Hepatocyte (in vitro differentiated cells): ENCODE data around the gene ACSM3. TPM values are rescaled to one million over a fixed set of nuclear protein-coding genes. Genes with fewer than 3 reads are reported as not detected.

Experiments
- DNase-seq: peaks from one replicate; pipeline ENCODE4 v3.0.0-alpha.2; 2016; ENCODE audit warnings: low spot score
- H2AFZ ChIP-seq: fragments of 200-600 bp; sonication (generic); 2 replicates; pipeline ENCODE4 v1.6.0; 2016; ENCODE audit warnings: antibody characterized with exemption, mild to moderate bottlenecking
- H3K27ac ChIP-seq: fragments of 200-600 bp; sonication (generic); 2 replicates; pipeline ENCODE4 v1.5.1; 2016; ENCODE audit warnings: mild to moderate bottlenecking
- H3K27me3 ChIP-seq: fragments of 200-600 bp; sonication (generic); 2 replicates; pipeline ENCODE4 v1.6.1; 2016
- H3K36me3 ChIP-seq: fragments of 200-600 bp; sonication (generic); replicated peaks from 2 replicates; pipeline ENCODE4 v1.5.1; 2016; ENCODE audit warnings: low read depth; ENCODE audit not compliant: insufficient read depth
- H3K4me1 ChIP-seq: fragments of 200-600 bp; sonication (generic); 2 replicates; pipeline ENCODE4 v1.5.1; 2016; ENCODE audit warnings: mild to moderate bottlenecking, moderate library complexity; ENCODE audit not compliant: insufficient read depth
- H3K4me2 ChIP-seq: fragments of 200-600 bp; sonication (generic); 2 replicates; pipeline ENCODE4 v1.6.0; 2016
- H3K4me3 ChIP-seq: fragments of 200-600 bp; sonication (generic); 2 replicates; pipeline ENCODE4 v1.5.1; 2016; ENCODE audit warnings: mild to moderate bottlenecking
- H3K79me2 ChIP-seq: fragments of 200-600 bp; sonication (generic); 2 replicates; pipeline ENCODE4 v1.6.0; 2017; ENCODE audit warnings: mild to moderate bottlenecking
- H3K9me2 ChIP-seq: fragments of 200-600 bp; sonication (generic); replicated peaks from 2 replicates; pipeline ENCODE4 v1.6.0; 2017; ENCODE audit warnings: mild to moderate bottlenecking; ENCODE audit not compliant: insufficient read depth
- H3K9me3 ChIP-seq: fragments of 200-600 bp; sonication (generic); 2 replicates; pipeline ENCODE4 v1.5.1; 2016; ENCODE audit warnings: low read depth, mild to moderate bottlenecking
- H4K20me1 ChIP-seq: fragments of 200-600 bp; sonication (generic); 2 replicates; pipeline ENCODE4 v1.6.0; 2016; ENCODE audit warnings: mild to moderate bottlenecking; ENCODE audit not compliant: insufficient read depth, poor library complexity, severe bottlenecking
- EZH2 ChIP-seq: fragments of 200-600 bp; sonication (generic); IDR thresholded peaks from 2 replicates; pipeline ENCODE4 v1.6.1; 2016; ENCODE audit warnings: antibody characterized with exemption, mild to moderate bottlenecking, borderline replicate concordance
- EZH2phosphoT487 ChIP-seq: fragments of 200-600 bp; sonication (generic); IDR thresholded peaks from one replicate; pipeline ENCODE4 v1.6.1; 2018; ENCODE audit warnings: antibody characterized with exemption, mild to moderate bottlenecking, low read depth, moderate library complexity; ENCODE audit not compliant: unreplicated experiment, severe bottlenecking
- WGBS: methylation state at CpG from one replicate; pipeline ENCODE4 v1.1.6; 2016; ENCODE audit warnings: low lambda C conversion rate; ENCODE audit errors: missing lambda C conversion rate; 5-methylcytosine and 5-hydroxymethylcytosine counted together
- polyA plus RNA-seq: library from polyadenylated mRNA; unstranded; fragments of >200 nt; fragmentation: Nextera tagmentation; extraction: Ambion mirVana; gene quantifications from 2 replicates; pipeline ENCODE4 v1.2.1, GENCODE V29; 2016
- total RNA-seq: library from RNA; depleted of rRNA; stranded (reverse); fragments of >200 nt; gene quantifications from 2 replicates; pipeline ENCODE4 v1.2.3, GENCODE V29; 2014
- TF ChIP-seq, protein P1 (sequence below): fragments of 200-600 bp; sonication (generic); IDR thresholded peaks from 2 replicates; pipeline ENCODE4 v1.5.1; 2016; ENCODE audit warnings: antibody characterized with exemption, mild to moderate bottlenecking; ENCODE audit not compliant: poor library complexity

Gene ACSM3
- total and polyA plus RNA-seq, 2 experiments from 2014 or later, result 14.5 to 26.5 TPM

DNA sequence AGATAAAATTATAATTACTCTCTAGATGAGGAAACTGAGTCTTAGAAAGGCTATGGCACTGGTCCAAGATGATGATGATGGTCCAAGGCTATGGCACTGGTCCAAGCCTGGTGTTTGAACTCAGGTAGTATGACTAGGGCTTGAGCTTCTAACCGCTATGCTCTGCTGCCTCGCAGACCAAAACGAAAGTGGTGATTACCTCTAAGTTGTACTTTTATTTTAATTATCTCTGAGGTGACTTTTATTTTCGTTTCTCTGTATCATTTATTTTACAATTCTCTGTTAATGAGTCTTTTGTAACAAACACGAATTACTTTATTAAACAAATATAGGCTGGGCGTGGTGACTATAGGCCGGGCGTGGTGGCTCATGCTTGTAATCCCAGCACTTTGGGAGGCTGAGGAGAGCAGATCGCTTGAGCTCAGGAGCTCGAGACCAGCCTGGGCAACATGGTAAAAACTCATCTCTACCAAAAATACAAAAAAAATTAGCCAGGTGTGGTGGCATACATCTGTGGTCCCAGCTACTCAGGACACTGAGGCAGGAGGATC is 48.1 kb downstream of the ACSM3 start:
- no peak overlapping the region for H3K4me2 ChIP-seq
- no peaks in the 10 kb centered on the region for H3K9me3 ChIP-seq
- WGBS, result 94% methylated on average over 10 of the region's 10 CpGs
- DNase-seq, result no peak
- H3K4me1 ChIP-seq, result no peaks in the 10 kb centered on the region
- H3K9me2 ChIP-seq, result no peaks in the 10 kb centered on the region
- no peaks in the 10 kb centered on the region for H4K20me1 ChIP-seq
- H3K36me3 ChIP-seq, result no peaks in the 10 kb centered on the region
- H3K4me3 ChIP-seq, result no peak overlapping the region
- no peak overlapping the region for H3K27ac ChIP-seq
- no peak overlapping the region for H2AFZ ChIP-seq
- H3K79me2 ChIP-seq, result no peaks in the 10 kb centered on the region
- TF ChIP-seq EZH2phosphoT487, result no peak
- TF ChIP-seq, protein P1, sequence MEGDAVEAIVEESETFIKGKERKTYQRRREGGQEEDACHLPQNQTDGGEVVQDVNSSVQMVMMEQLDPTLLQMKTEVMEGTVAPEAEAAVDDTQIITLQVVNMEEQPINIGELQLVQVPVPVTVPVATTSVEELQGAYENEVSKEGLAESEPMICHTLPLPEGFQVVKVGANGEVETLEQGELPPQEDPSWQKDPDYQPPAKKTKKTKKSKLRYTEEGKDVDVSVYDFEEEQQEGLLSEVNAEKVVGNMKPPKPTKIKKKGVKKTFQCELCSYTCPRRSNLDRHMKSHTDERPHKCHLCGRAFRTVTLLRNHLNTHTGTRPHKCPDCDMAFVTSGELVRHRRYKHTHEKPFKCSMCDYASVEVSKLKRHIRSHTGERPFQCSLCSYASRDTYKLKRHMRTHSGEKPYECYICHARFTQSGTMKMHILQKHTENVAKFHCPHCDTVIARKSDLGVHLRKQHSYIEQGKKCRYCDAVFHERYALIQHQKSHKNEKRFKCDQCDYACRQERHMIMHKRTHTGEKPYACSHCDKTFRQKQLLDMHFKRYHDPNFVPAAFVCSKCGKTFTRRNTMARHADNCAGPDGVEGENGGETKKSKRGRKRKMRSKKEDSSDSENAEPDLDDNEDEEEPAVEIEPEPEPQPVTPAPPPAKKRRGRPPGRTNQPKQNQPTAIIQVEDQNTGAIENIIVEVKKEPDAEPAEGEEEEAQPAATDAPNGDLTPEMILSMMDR, result no peak
- TF ChIP-seq EZH2, result no peak
- H3K27me3 ChIP-seq, result no peaks in the 10 kb centered on the region

- no peak overlapping the region for H3K4me2 ChIP-seq
- no peak overlapping the region for H3K4me3 ChIP-seq
- H4K20me1 ChIP-seq, result no peaks in the 10 kb centered on the region
- no peaks in the 10 kb centered on the region for H3K27me3 ChIP-seq
- no peaks in the 10 kb centered on the region for H3K4me1 ChIP-seq
- H3K9me2 ChIP-seq, result no peaks in the 10 kb centered on the region
- H3K9me3 ChIP-seq, result no peaks in the 10 kb centered on the region
- no peak for DNase-seq
- H3K36me3 ChIP-seq, result no peaks in the 10 kb centered on the region
- TF ChIP-seq EZH2phosphoT487, result no peak
- TF ChIP-seq, protein P1, result no peak
- no peak for TF ChIP-seq EZH2
- 84% methylated on average over 2 of the region's 2 CpGs for WGBS
- H3K79me2 ChIP-seq, result no peaks in the 10 kb centered on the region
- H2AFZ ChIP-seq, result no peak overlapping the region
- H3K27ac ChIP-seq, result no peak overlapping the region
Observed at GRCh38 chr16:20812510-20812909, 48.7 kb downstream of the ACSM3 start.

DNA sequence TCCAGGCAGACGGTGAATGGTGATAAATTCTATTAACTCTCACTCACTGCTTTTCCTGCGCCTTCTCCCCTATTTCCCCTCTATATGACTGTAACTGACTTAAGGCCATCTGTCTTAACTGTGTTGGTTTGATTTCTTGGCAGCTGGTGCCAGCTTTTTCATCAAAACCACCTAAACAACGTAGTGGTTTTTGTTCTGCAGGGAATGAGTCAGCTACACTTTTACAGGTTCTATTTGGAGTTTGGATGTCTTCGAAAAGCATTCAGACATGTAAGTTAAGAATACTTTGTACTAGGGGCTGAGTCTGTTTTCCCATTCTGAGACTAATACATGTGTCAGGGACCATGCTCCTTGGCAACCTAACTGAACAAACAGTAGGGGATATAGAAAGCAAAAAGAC is 51.0 kb downstream of the ACSM3 start:
- no peak overlapping the region for H3K27ac ChIP-seq
- no peak overlapping the region for H2AFZ ChIP-seq
- no peak overlapping the region for H3K4me2 ChIP-seq
- H3K9me3 ChIP-seq, result no peaks in the 10 kb centered on the region
- H3K4me3 ChIP-seq, result no peak overlapping the region
- no peak for DNase-seq
- H3K27me3 ChIP-seq, result no peaks in the 10 kb centered on the region
- H3K79me2 ChIP-seq, result no peaks in the 10 kb centered on the region
- 84% methylated on average over 4 of the region's 4 CpGs for WGBS
- H3K4me1 ChIP-seq, result no peaks in the 10 kb centered on the region
- no peaks in the 10 kb centered on the region for H4K20me1 ChIP-seq
- H3K36me3 ChIP-seq, result no peaks in the 10 kb centered on the region
- TF ChIP-seq, protein P1, result no peak
- no peak for TF ChIP-seq EZH2phosphoT487
- no peak for TF ChIP-seq EZH2
- H3K9me2 ChIP-seq, result no peaks in the 10 kb centered on the region
